HG03520 (cell line): Measurements from ENCODE around the gene PHACTR3.

ENCODE experiments used
- ATAC-seq: cut with Tn5 transposase; IDR thresholded peaks from one replicate; pipeline ENCODE4 v1.9.1; 2021; ENCODE audit warnings: mild to moderate bottlenecking, moderate library complexity; ENCODE audit not compliant: unreplicated experiment

Gene PHACTR3

GRCh38 chr20:59688999-59689398, 84.7 kb downstream of the PHACTR3 start:
- ATAC-seq: no peak

DNA sequence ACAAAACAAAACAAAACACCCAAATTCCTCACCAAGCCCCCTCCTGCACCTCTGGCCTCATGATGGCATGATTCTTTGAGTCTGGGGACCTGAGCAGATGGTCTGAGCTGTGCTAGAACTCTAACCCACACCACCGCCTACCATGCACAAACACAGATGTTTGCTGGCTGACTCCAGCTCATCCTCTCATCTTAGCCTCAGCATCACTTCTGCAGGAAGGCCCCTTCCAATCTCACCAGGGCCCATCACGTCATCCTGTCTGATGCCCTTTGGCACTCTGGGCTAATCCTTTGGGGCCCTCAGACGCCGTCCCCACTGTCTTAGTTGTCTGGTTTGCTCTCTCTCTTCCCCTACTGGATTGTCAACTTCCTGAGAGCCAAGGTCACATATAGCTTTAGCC, 85.8 kb downstream of the PHACTR3 start:
- ATAC-seq: no peak

DNA sequence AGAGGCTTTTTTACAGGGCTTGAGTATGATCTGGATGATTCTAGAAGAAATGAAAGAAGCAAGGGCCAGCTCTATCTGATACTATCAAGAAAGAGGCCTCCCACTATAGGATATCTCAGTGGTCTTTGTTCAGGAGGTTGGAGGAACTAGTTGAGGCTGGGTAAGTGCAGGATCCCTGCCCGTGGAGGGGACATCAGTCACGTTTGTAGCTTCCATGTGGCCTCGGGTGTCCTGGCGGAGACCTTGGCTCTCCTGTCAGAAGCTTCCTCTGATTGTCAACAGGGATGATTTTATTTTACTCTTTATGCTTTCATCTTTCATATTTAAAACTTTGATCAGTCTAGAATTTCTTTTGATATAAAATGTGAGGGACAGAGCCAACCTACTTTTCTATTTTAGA, 86.6 kb downstream of the PHACTR3 start:
- no peak for ATAC-seq

GRCh38 chr20:59692139-59692538, 87.8 kb downstream of the PHACTR3 start:
- no peak for ATAC-seq

- no peak for ATAC-seq
Observed at GRCh38 chr20:59693587-59693986, 89.2 kb downstream of the PHACTR3 start.

DNA sequence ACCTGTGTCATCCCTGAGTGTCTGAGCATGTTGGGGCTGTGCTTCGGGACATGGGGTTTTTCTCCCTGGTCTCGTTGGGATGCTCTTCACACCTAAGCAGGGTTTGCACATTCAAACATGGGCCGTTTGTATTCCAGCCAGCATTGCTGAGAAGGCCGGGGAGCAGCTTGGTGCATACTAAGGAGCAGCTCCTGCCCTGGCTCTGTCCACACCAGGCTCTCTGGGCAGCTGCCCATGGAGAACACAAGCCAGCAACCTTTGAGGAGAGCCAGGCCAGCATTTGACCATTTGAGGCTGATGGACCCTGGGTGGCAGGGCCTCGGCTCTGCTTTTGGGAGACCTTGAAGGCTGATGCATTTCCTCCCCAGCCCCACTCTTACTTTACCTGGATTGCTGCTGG, 92.1 kb downstream of the PHACTR3 start:
- ATAC-seq: no peak

DNA sequence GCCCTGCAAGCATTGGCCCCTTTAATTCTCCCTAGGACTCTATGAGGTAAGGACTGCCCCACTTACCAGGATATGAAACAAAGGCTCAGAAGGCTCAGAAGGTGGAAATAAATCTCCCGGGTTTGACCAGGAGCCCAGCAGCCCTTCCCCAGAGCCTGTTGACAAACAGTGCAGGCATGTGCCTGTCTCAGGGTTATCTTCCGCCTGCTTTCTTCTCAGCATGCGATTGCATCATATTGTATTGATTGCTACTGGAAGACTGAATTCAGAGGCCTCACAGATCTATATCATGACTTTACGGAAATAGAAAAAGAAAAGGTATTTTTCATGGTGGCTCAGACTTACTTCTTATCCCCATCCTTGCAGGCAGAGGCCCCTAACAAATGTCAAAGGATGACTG, 92.7 kb downstream of the PHACTR3 start:
- ATAC-seq: no peak

DNA sequence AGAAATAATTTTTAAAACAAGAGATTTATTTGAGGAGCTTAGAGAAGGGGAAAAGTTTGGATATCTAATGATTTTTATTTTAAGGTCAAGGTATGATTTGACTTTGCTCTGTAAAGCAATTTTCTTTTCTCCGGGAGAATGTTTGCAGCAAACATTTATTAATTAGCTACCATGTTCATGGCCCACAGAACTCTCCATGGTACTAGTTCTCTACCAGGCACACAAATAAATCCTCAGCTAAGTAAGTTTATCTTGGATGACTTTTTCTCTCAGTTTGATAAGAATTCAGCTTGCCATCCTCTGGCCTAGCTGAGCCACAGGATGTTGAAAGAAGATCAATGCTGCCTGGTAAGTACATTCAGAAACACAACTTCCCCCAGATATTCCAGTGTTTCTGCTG, 94.3 kb downstream of the PHACTR3 start:
- ATAC-seq: no peak

- ATAC-seq: no peak
Observed at GRCh38 chr20:59701236-59701635, 96.9 kb downstream of the PHACTR3 start.

DNA sequence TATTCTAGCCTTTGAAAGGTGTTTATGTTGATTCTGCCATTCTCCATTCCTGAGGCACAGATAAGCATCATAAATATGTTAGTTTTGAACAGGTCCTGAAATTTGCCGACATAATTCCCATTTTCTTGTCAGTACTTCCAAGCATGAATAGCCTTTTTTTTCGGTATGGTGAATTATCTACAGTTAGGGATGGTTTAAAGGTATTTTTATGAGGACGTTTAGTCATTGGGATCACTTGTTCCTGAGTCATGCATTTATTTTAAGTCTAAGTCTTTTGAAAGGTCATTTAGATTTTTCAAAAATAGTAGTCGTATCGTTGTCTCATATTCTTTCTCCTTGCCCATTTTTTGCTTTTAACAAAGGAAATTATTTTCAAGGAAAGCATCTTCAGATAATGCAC, 98.7 kb downstream of the PHACTR3 start:
- ATAC-seq: no peak

- no peak for ATAC-seq
Observed at GRCh38 chr20:59705651-59706399, 101.5 kb downstream of the PHACTR3 start.

- no peak for ATAC-seq
Observed at GRCh38 chr20:59706400-59706693, 102.0 kb downstream of the PHACTR3 start.

- no peak for ATAC-seq
Observed at GRCh38 chr20:59708326-59708725, 104.0 kb downstream of the PHACTR3 start.

DNA sequence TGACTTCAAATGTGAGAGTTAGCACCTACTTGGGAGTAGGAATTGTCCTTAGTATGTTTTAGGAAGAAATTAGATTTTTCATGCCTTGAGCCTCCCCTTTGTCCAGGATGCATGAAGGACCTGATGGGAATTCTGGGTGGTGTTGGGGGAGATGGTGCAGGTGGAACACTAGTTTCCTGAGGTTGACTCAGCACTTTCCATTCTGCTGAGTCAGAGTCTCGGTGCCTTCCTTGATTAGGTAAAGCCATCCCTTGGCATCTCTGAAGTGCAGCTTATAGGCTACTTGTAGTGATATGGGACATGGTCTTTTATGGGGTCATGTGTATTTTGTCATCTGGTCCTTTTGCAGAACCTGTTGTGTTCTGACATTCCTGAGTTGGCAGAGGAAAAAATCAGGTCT, 105.3 kb downstream of the PHACTR3 start:
- ATAC-seq: no peak

GRCh38 chr20:59718071-59718470, 113.7 kb downstream of the PHACTR3 start:
- no peak for ATAC-seq

- no peak for ATAC-seq
Observed at GRCh38 chr20:59718751-59719150, 114.4 kb downstream of the PHACTR3 start.

DNA sequence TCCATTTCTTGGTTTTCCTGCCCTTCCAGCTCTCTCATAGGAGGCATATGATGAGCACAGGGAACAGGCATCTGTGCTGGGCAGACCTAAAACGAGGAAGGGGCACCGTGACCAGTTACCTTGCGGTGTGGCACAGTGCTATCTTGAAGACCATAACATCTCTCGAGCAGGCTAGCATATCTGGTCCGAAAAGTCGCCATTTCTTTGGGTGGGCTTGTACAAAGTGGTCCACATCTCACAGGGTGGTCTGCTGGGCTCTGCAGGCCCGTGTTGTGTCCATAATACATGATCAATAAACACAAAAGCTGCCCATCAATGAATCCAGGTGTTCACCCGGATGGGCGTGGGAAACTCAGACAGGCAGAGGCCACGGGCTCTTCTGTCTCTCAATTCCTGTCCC, 115.7 kb downstream of the PHACTR3 start:
- no peak for ATAC-seq

- no peak for ATAC-seq
Observed at GRCh38 chr20:59721386-59721785, 117.0 kb downstream of the PHACTR3 start.

- ATAC-seq: no peak
Observed at GRCh38 chr20:59723108-59723500, 118.8 kb downstream of the PHACTR3 start.

DNA sequence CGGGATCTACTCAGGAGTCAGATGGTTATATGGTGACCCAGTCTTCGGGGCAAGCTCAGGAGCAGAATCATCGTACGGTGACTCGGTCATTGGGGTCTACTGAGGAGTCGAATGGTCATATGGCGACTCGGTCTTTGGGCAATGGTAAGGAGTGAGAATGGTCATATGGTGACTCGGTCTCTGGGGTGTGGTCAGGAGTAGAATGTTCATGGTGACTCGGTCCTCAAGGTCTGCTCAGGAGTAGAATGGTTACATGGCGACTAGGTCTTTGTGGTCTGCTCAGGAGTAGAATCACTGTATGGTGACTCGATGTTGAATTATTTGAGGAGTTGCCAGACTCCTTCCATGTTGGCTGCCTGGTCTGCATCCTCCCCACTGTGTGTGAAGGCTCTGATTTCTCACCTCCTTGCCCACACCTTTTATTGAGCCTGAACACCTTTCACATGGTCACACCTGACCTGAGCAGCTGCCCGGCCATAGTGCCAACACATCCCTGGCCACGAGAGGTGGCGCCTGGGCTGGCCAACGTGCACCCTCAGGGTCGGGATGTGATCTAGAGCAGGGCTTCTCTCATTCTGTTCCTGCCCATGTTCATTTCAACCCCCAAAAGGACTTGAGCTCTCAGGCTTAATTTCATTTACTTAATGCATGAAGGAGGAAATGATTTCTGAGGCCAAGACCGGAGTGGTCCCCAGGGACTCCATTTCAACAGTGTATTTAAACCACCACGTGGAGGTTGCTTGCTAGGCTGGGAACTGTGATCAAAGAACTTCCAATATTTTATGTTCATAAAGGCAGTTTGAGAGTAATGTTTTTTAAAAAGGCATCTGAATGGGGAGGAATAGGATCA, 119.5 kb downstream of the PHACTR3 start:
- ATAC-seq: no peak

GRCh38 chr20:59724457-59725366, 120.4 kb downstream of the PHACTR3 start:
- ATAC-seq: no peak
